H9 (cell line): Measurements from ENCODE around the gene VCAN. TPM values are rescaled to one million over a fixed set of nuclear protein-coding genes. Genes with fewer than 3 reads are reported as not detected.

ENCODE experiments used
- DNase-seq: peaks from one replicate; pipeline ENCODE4 v3.0.0-alpha.2; 2017
- H2AFZ ChIP-seq: one replicate; pipeline ENCODE4 v1.6.1; 2013; ENCODE audit warnings: mild to moderate bottlenecking, low read length, control low read depth, moderate library complexity
- H2AK5ac ChIP-seq: 2 replicates; pipeline ENCODE4 v1.6.1; 2013; ENCODE audit warnings: low read length, control low read depth, mixed read lengths; ENCODE audit not compliant: insufficient read length
- H2BK120ac ChIP-seq: one replicate; pipeline ENCODE4 v1.6.1; 2013; ENCODE audit warnings: low read depth, mild to moderate bottlenecking, low read length, control low read depth, inconsistent platforms; ENCODE audit not compliant: poor library complexity, severe bottlenecking
- H2BK12ac ChIP-seq: 2 replicates; pipeline ENCODE4 v1.6.1; 2013; ENCODE audit warnings: low read length, control low read depth, mixed read lengths, low read depth; ENCODE audit not compliant: insufficient read length
- H2BK15ac ChIP-seq: 2 replicates; pipeline ENCODE4 v1.6.1; 2013; ENCODE audit warnings: low read depth, low read length, control low read depth
- H2BK20ac ChIP-seq: one replicate; pipeline ENCODE4 v1.6.1; 2013; ENCODE audit warnings: low read depth, mild to moderate bottlenecking, low read length, control low read depth, inconsistent platforms; ENCODE audit not compliant: poor library complexity, severe bottlenecking
- H2BK5ac ChIP-seq: 2 replicates; pipeline ENCODE4 v1.6.1; 2013; ENCODE audit warnings: low read length, control low read depth, mixed read lengths; ENCODE audit not compliant: insufficient read length
- H3K14ac ChIP-seq: 2 replicates; pipeline ENCODE4 v1.6.1; 2013; ENCODE audit warnings: low read length, control low read depth; ENCODE audit not compliant: insufficient read depth
- H3K18ac ChIP-seq: 2 replicates; pipeline ENCODE4 v1.6.1; 2013; ENCODE audit warnings: low read depth, mild to moderate bottlenecking, mixed read lengths, low read length, control low read depth; ENCODE audit not compliant: insufficient read length
- H3K23ac ChIP-seq: 2 replicates; pipeline ENCODE4 v1.6.1; 2013; ENCODE audit warnings: low read length, control low read depth, mixed read lengths, low read depth; ENCODE audit not compliant: insufficient read length
- H3K23me2 ChIP-seq: 2 replicates; pipeline ENCODE4 v1.6.1; 2013; ENCODE audit warnings: low read depth, mild to moderate bottlenecking, mixed read lengths, low read length, control low read depth; ENCODE audit not compliant: insufficient read length, poor library complexity, severe bottlenecking
- H3K27ac ChIP-seq: 2 replicates; pipeline ENCODE4 v1.5.1; 2013; ENCODE audit warnings: low read length, control low read depth, mixed read lengths, low read depth; ENCODE audit not compliant: insufficient read length
- H3K27me3 ChIP-seq: 2 replicates; pipeline ENCODE4 v1.6.1; 2013; ENCODE audit warnings: low read length, control low read depth, inconsistent platforms; ENCODE audit not compliant: insufficient read depth
- H3K4ac ChIP-seq: 2 replicates; pipeline ENCODE4 v1.6.1; 2013; ENCODE audit warnings: low read depth, mild to moderate bottlenecking, control low read depth, inconsistent platforms, low read length, moderate library complexity
- H3K4me1 ChIP-seq: 2 replicates; pipeline ENCODE4 v1.6.1; 2013; ENCODE audit warnings: low read length, control low read depth, inconsistent platforms; ENCODE audit not compliant: insufficient read depth
- H3K4me2 ChIP-seq: 2 replicates; pipeline ENCODE4 v1.6.1; 2013; ENCODE audit warnings: low read length, control low read depth, mixed read lengths; ENCODE audit not compliant: insufficient read length, insufficient read depth
- H3K56ac ChIP-seq: 2 replicates; pipeline ENCODE4 v1.6.1; 2013; ENCODE audit warnings: low read depth, mild to moderate bottlenecking, mixed read lengths, low read length, control low read depth; ENCODE audit not compliant: insufficient read length
- H3K79me1 ChIP-seq: 2 replicates; pipeline ENCODE4 v1.6.1; 2013; ENCODE audit warnings: low read depth, mild to moderate bottlenecking, moderate library complexity, low read length, control low read depth, inconsistent platforms; ENCODE audit not compliant: insufficient read depth, poor library complexity, severe bottlenecking
- H3K79me2 ChIP-seq: 2 replicates; pipeline ENCODE4 v1.6.1; 2013; ENCODE audit warnings: low read length, control low read depth, inconsistent platforms; ENCODE audit not compliant: insufficient read depth
- H3K9ac ChIP-seq: 2 replicates; pipeline ENCODE4 v1.6.1; 2013; ENCODE audit warnings: low read length, control low read depth, mixed read lengths; ENCODE audit not compliant: insufficient read length; ENCODE audit errors: extremely low read depth
- H3K9me3 ChIP-seq: one replicate; pipeline ENCODE4 v1.6.1; 2013; ENCODE audit warnings: low read depth, low read length, inconsistent platforms; ENCODE audit not compliant: control insufficient read depth
- H3T11ph ChIP-seq: one replicate; pipeline ENCODE4 v1.6.1; 2013; ENCODE audit warnings: mild to moderate bottlenecking, low read length, control low read depth, inconsistent platforms
- H4K20me1 ChIP-seq: one replicate; pipeline ENCODE4 v1.6.1; 2013; ENCODE audit not compliant: control insufficient read depth, insufficient read length, insufficient read depth
- H4K5ac ChIP-seq: 2 replicates; pipeline ENCODE4 v1.6.1; 2013; ENCODE audit warnings: low read depth, mild to moderate bottlenecking, mixed read lengths, low read length, control low read depth; ENCODE audit not compliant: insufficient read length
- H4K8ac ChIP-seq: replicated peaks from 2 replicates; pipeline ENCODE4 v1.6.1; 2013; ENCODE audit warnings: low read length, control low read depth, mixed read lengths, low read depth; ENCODE audit not compliant: insufficient read length
- H4K91ac ChIP-seq: 2 replicates; pipeline ENCODE4 v1.6.1; 2013; ENCODE audit warnings: low read depth, mild to moderate bottlenecking, moderate library complexity, mixed read lengths, low read length, control low read depth; ENCODE audit not compliant: insufficient read length
- H3K27ac Mint-ChIP-seq, 3 experiments: 2 replicates in 2 of 3; 3 replicates in 1 of 3; pipeline ENCODE4 v1.8.0; 2020 to 2021; ENCODE audit warnings: mixed read lengths in 3 of 3, mild to moderate bottlenecking in 1 of 3, moderate library complexity in 1 of 3
- H3K27me3 Mint-ChIP-seq: 2 replicates; pipeline ENCODE4 v1.8.0; 2021; ENCODE audit warnings: low read depth, mild to moderate bottlenecking, moderate library complexity, mixed read lengths
- H3K36me3 Mint-ChIP-seq, 3 experiments: 2 replicates in 2 of 3; 3 replicates in 1 of 3; pipeline ENCODE4 v1.8.0; 2020 to 2021; ENCODE audit warnings: low read depth in 3 of 3, mixed read lengths in 3 of 3; ENCODE audit not compliant: insufficient read depth in 1 of 3
- H3K4me1 Mint-ChIP-seq, 2 experiments: 2 replicates each; pipeline ENCODE4 v1.8.0; 2020; ENCODE audit warnings: mixed read lengths in 2 of 2
- H3K4me3 Mint-ChIP-seq, 2 experiments: 2 replicates in 1 of 2; 3 replicates in 1 of 2; pipeline ENCODE4 v1.8.0; 2020 to 2021; ENCODE audit warnings: mild to moderate bottlenecking in 2 of 2, mixed read lengths in 2 of 2, moderate library complexity in 1 of 2
- H3K9me3 Mint-ChIP-seq, 2 experiments: 2 replicates in 1 of 2; 3 replicates in 1 of 2; pipeline ENCODE4 v1.8.0; 2020; ENCODE audit warnings: mild to moderate bottlenecking in 2 of 2, mixed read lengths in 2 of 2, moderate library complexity in 1 of 2
- CTCF ChIP-seq: fragments of 200-600 bp; sonication (generic); conservative IDR thresholded peaks from 3 replicates; pipeline ENCODE4 v1.8.0; 2021; ENCODE audit warnings: antibody characterized with exemption, mild to moderate bottlenecking
- WGBS: extraction: QIAGEN DNeasy Blood & Tissue Kit; methylation state at CpG from one replicate; pipeline ENCODE4 v1.1.7; 2013; ENCODE audit warnings: missing lambda C conversion rate, low lambda C conversion rate, mixed read lengths; ENCODE audit not compliant: insufficient read length; ENCODE audit errors: extremely low coverage; 5-methylcytosine and 5-hydroxymethylcytosine counted together
- total RNA-seq: library from RNA; stranded (reverse); gene quantifications from 2 replicates; pipeline ENCODE4 v1.2.1, GENCODE V29; 2021

Gene VCAN
- total RNA-seq, 1 experiment from 2014 or later, result 278 TPM

GRCh38 chr5:83570916-83571315, 99.4 kb downstream of the VCAN start:
- WGBS, result no CpG with 5 or more reads among the region's 2 CpGs
- H2BK20ac ChIP-seq, result no peak overlapping the region
- H3K4me2 ChIP-seq, result no peak overlapping the region
- no peaks in the 10 kb centered on the region for H3K79me2 ChIP-seq
- no peaks in the 10 kb centered on the region for H3K79me1 ChIP-seq
- H3K14ac ChIP-seq, result no peak overlapping the region
- H4K91ac ChIP-seq, result no peak overlapping the region
- no peak overlapping the region for H3K27ac ChIP-seq
- H3K9me3 ChIP-seq, result no peaks in the 10 kb centered on the region
- H3K56ac ChIP-seq, result no peak overlapping the region
- H3K36me3 Mint-ChIP-seq, result peaks cover 24 to 68% (median 32%) of the 10 kb centered on the region in 3 experiments
- no peaks in the 10 kb centered on the region for H3K27me3 ChIP-seq
- no peak overlapping the region for H3K9ac ChIP-seq
- no peak overlapping the region; a peak in 1 of 7 replicates for H3K27ac Mint-ChIP-seq
- no peak overlapping the region for H4K5ac ChIP-seq
- H3T11ph ChIP-seq, result no peak overlapping the region
- no peaks in the 10 kb centered on the region for H3K27me3 Mint-ChIP-seq
- no peaks in the 10 kb centered on the region for H3K23me2 ChIP-seq
- H2BK120ac ChIP-seq, result no peak overlapping the region
- no peak overlapping the region for H2AK5ac ChIP-seq
- H3K4me1 ChIP-seq, result no peaks in the 10 kb centered on the region
- no peak for TF ChIP-seq CTCF
- no peak overlapping the region for H4K8ac ChIP-seq
- no peaks in the 10 kb centered on the region for H4K20me1 ChIP-seq
- H2BK12ac ChIP-seq, result no peak overlapping the region
- no peak overlapping the region for H2BK5ac ChIP-seq
- H3K9me3 Mint-ChIP-seq, result no peaks in the 10 kb centered on the region
- no peaks in the 10 kb centered on the region for H3K4me1 Mint-ChIP-seq
- H3K4me3 Mint-ChIP-seq, result no peak overlapping the region
- no peak overlapping the region for H2BK15ac ChIP-seq
- no peak for DNase-seq
- no peak overlapping the region for H2AFZ ChIP-seq
- no peak overlapping the region for H3K18ac ChIP-seq
- no peak overlapping the region for H3K23ac ChIP-seq
- no peak overlapping the region for H3K4ac ChIP-seq
